Measurements from ENCODE around the gene GALR3.

- TF ChIP-seq CTCF (conservative IDR thresholded peaks at IDR 0.05 in 1 of 2, IDR thresholded peaks at IDR 0.05 in 1 of 2; ENCODE audit: low read depth in 1 of 2, low read length in 2 of 2) (no peak), EZH2 (IDR thresholded peaks at IDR 0.05; ENCODE audit: low read length, missing control alignments) (no peak)
Measured at GRCh38 chr22:37806409-37807333, 16.5 kb upstream of the GALR3 start.

All from fibroblast of lung (primary cell).